SH-SY5Y (cell line): ENCODE results near the gene FOXA3.

Source experiments
- GATA2 ChIP-seq: IDR thresholded peaks from 2 replicates; pipeline ENCODE4 v1.6.1; 2011; ENCODE audit warnings: mild to moderate bottlenecking, low read depth, low read length
- GATA3 ChIP-seq: IDR thresholded peaks from 2 replicates; pipeline ENCODE4 v1.6.1; 2011; ENCODE audit warnings: low read depth, mild to moderate bottlenecking, low read length, moderate library complexity

- no peak for TF ChIP-seq GATA3
- TF ChIP-seq GATA2 = no peak
These were observed 35.6 kb upstream of the FOXA3 start for GRCh38 chr19:45828523-45828922.
